Hematopoietic multipotent progenitor cell treated with erythropoietin and hydrocortisone succinate and interleukin-3 and kit ligand, for 6 days (in vitro differentiated cells): ENCODE measurements around the gene B9D2.
"Not testable (repeated sequence)": the region's sequence is repeated elsewhere in the genome, so short reads cannot be mapped to it uniquely, and the experiment has no call there.

Experiments
- DNase-seq: peaks from one replicate; pipeline ENCODE4 v3.0.0-alpha.2; 2015

B9D2 gene

GRCh38 chr19:41363753-41364523 lies at the start of gene B9D2:
B9D2 (minus strand) TSS chr19:41364149; CDS start chr19:41363519, 630 bp downstream.
- DNase-seq = peak; percentile 100

GRCh38 chr19:41412953-41413352 lies 49.0 kb upstream of the B9D2 start:
- no peak for DNase-seq

GRCh38 chr19:41411968-41412265 lies 48.0 kb upstream of the B9D2 start:
- no peak for DNase-seq

- no peak for DNase-seq
Observed at GRCh38 chr19:41411100-41411967, 47.4 kb upstream of the B9D2 start.

GRCh38 chr19:41410336-41411054 lies 46.5 kb upstream of the B9D2 start:
- no peak for DNase-seq

- no peak for DNase-seq
Observed at GRCh38 chr19:41409288-41409687, 45.3 kb upstream of the B9D2 start.

GRCh38 chr19:41408846-41409245 lies 44.9 kb upstream of the B9D2 start:
- DNase-seq = not testable (repeated sequence)

GRCh38 chr19:41408256-41408655 lies 44.3 kb upstream of the B9D2 start:
- DNase-seq = peak; percentile 35

GRCh38 chr19:41407271-41407670 lies 43.3 kb upstream of the B9D2 start:
- DNase-seq = no peak

- no peak for DNase-seq
Observed at GRCh38 chr19:41405776-41406175, 41.8 kb upstream of the B9D2 start.

- DNase-seq = no peak
Observed at GRCh38 chr19:41403181-41403970, 39.4 kb upstream of the B9D2 start.

GRCh38 chr19:41402010-41402409 lies 38.1 kb upstream of the B9D2 start:
- no peak for DNase-seq

GRCh38 chr19:41401483-41401882 lies 37.5 kb upstream of the B9D2 start:
- no peak for DNase-seq

- DNase-seq = no peak
Observed at GRCh38 chr19:41399525-41399924, 35.6 kb upstream of the B9D2 start.

- DNase-seq = no peak
Observed at GRCh38 chr19:41399091-41399490, 35.1 kb upstream of the B9D2 start.

GRCh38 chr19:41398598-41398997 lies 34.6 kb upstream of the B9D2 start:
- peak; percentile 52 for DNase-seq

- peak; percentile 31 for DNase-seq
Observed at GRCh38 chr19:41398050-41398418, 34.1 kb upstream of the B9D2 start.

GRCh38 chr19:41397086-41398049 lies 33.4 kb upstream of the B9D2 start, which contains the start of the genes BCKDHA and EXOSC5:
BCKDHA (plus strand) TSS chr19:41397818; CDS start chr19:41397828, 10 bp downstream.
EXOSC5 (minus strand) TSS chr19:41397359; CDS start chr19:41397328, 31 bp downstream.
- peak; percentile 100 for DNase-seq

- no peak for DNase-seq
Observed at GRCh38 chr19:41395355-41395754, 31.4 kb upstream of the B9D2 start.

- no peak for DNase-seq
Observed at GRCh38 chr19:41392775-41393174, 28.8 kb upstream of the B9D2 start.

GRCh38 chr19:41391618-41392017 lies 27.7 kb upstream of the B9D2 start:
- DNase-seq = no peak
